Measurements from ENCODE around the gene DDTL. TPM values are rescaled to one million over a fixed set of nuclear protein-coding genes. Genes with fewer than 3 reads are reported as not detected.
"Not testable (repeated sequence)": the region's sequence is repeated elsewhere in the genome, so short reads cannot be mapped to it uniquely, and the experiment has no call there.

The DDTL gene
- total and polyA plus RNA-seq, 2 of the 8 experiments (the other 6 are each of a cell fraction or from before 2014, with no cell fraction given) = 2.1 to 3.1 TPM

DNA sequence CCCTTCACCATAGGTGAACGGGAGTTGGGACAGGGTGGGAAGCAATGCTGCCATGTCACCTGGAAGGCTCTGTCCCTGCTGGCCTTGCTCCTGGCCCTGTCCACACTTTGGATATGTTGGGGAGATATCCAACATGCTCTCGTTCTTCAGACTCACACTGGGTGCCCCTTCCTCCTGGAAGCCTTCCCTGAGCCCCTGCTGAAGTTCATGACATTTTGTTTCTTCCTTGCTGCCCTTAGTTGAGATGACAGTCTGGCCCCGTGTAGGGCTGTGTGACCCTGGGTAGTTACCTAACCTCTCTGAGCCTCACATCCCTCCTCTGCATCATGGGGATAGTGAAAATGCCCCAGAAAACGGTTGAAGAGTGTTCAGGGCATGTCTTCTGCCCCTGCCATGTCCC, 13.2 kb upstream of the DDTL start:
- Histone ChIP-seq H3K4me1 (replicated peaks in 1 of 4; ENCODE audit: control insufficient read depth in 3 of 4, insufficient read depth in 4 of 4, low read length in 3 of 4) (peaks cover 3 to 10% (median 6%) of the 10 kb centered on the region in 4 experiments), H2AK5ac (ENCODE audit: low read depth, low read length) (peak overlapping the region; percentile 90; the same call in 1 of the 2 replicates), H2BK5ac (ENCODE audit: low read depth, low read length) (peak overlapping the region; percentile 60; the same call in 1 of the 2 replicates), H2BK12ac (ENCODE audit: low read depth, low read length) (peak overlapping the region; percentile 92; the same call in 1 of the 2 replicates), H2BK20ac (ENCODE audit: low read length) (0 out of 2 replicates have a peak overlapping the region, but pooled peaks have one; percentile 15)
- FAIRE-seq; H3K27me3 ChIP-seq (replicated peaks in 1 of 4; ENCODE audit: control insufficient read depth in 3 of 4, extremely low read depth in 1 of 4, insufficient read depth in 3 of 4, low read length in 3 of 4); H3K9me3 ChIP-seq (ENCODE audit: insufficient read depth in 2 of 2, low read depth in 1 of 2, low read length in 1 of 2); H3K4ac ChIP-seq (replicated peaks; ENCODE audit: insufficient read length, low read depth, low read length); H3K4me2 ChIP-seq (ENCODE audit: insufficient read depth in 1 of 2, low read depth in 2 of 2, low read length in 2 of 2); H3K56ac ChIP-seq (replicated peaks; ENCODE audit: insufficient read length, low read depth, low read length); CTCF ChIA-PET (ENCODE audit: partially characterized antibody); H3K14ac ChIP-seq (ENCODE audit: insufficient read length); H3K23ac ChIP-seq (ENCODE audit: insufficient read length); H4K91ac ChIP-seq (replicated peaks; ENCODE audit: insufficient read length, low read length); H3K23me2 ChIP-seq (ENCODE audit: low read depth, low read length); H3K4me3 ChIP-seq (ENCODE audit: extremely low read depth in 1 of 4, insufficient read depth in 2 of 4, low read depth in 3 of 4, low read length in 4 of 4); H2BK15ac ChIP-seq (ENCODE audit: low read length); H4K5ac ChIP-seq (ENCODE audit: insufficient read length, low read depth, low read length); H3K36me3 ChIP-seq (ENCODE audit: control insufficient read depth in 2 of 4, insufficient read depth in 4 of 4, low read length in 3 of 4); POLR2A ChIA-PET (ENCODE audit: partially characterized antibody); H4K8ac ChIP-seq (ENCODE audit: extremely low read depth, insufficient read depth, low read length); H3K18ac ChIP-seq (ENCODE audit: extremely low read depth, low read length); H3K9ac ChIP-seq (replicated peaks in 1 of 4; ENCODE audit: extremely low read depth in 1 of 4, low read depth in 3 of 4, low read length in 3 of 4); H4K20me1 ChIP-seq (replicated peaks in 1 of 2; ENCODE audit: control insufficient read depth in 1 of 2, insufficient read depth in 2 of 2, low read length in 2 of 2); H3K79me1 ChIP-seq (ENCODE audit: low read depth, low read length); H3K79me2 ChIP-seq (ENCODE audit: control insufficient read depth in 1 of 2, insufficient read depth in 2 of 2, low read length in 2 of 2); DNase-seq (ENCODE audit: low read depth in 1 of 2, low spot score in 2 of 2); H2BK120ac ChIP-seq (replicated peaks; ENCODE audit: low read depth, low read length); H3K27ac ChIP-seq (ENCODE audit: low read depth, low read length); H2AFZ ChIP-seq (ENCODE audit: low read length): not testable (repeated sequence)
- 78% methylated on average over 4 of the region's 4 CpGs; no CpG with 5 or more reads in 1 of the 2 experiments for WGBS, 2 experiments (ENCODE audit: extremely low coverage in 1 of 2, insufficient coverage in 1 of 2, insufficient read length in 1 of 2, insufficient replicate concordance in 2 of 2, low coverage in 1 of 2, low lambda C conversion rate in 2 of 2, missing lambda C conversion rate in 1 of 2)

Data from H1 (cell line).